GM13976 (cell line): ENCODE results near the gene DVL1.

Experiments used
- DNase-seq: peaks from one replicate; pipeline ENCODE4 v3.0.0; 2012; ENCODE audit warnings: low spot score
- in situ Hi-C: fragments of 300-500 bp; cut with MboI; formaldehyde crosslinking; loops from one replicate; pipeline ENCODE4 v1.12.0; 2022; ENCODE audit warnings: low sequenced_read_pairs, mixed read lengths, inconsistent platforms; ENCODE audit not compliant: unreplicated experiment
- TF ChIP-seq, protein P1 (sequence below): IDR thresholded peaks from 2 replicates; pipeline ENCODE4 v1.5.1; 2012; ENCODE audit warnings: borderline replicate concordance, mild to moderate bottlenecking; ENCODE audit not compliant: insufficient read depth; ENCODE audit errors: extremely low read depth, missing control alignments, control extremely low read depth

Gene DVL1

DNA sequence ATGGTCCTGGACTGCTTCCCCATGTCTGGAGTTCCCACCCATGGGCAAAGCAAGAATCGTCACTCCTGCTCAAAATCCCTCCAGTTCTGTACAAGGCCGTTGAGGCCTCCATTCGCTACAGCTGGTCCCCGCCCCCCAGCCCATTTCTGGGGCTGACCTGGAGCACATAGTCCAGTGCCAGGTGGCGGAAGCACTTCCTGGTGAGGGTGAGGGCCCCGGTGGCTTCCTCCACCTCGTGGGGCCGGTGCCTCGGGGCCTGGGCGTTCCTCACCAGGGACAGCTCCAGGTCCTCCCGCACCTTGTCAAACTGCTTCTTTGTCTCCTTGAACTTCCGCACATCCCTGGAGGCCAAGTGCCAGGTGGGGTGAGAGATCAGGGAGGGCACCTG lies 48.9 kb downstream of the DVL1 start:
- no peak for DNase-seq
- in situ Hi-C loops, result no loop called here
- TF ChIP-seq, protein P1, sequence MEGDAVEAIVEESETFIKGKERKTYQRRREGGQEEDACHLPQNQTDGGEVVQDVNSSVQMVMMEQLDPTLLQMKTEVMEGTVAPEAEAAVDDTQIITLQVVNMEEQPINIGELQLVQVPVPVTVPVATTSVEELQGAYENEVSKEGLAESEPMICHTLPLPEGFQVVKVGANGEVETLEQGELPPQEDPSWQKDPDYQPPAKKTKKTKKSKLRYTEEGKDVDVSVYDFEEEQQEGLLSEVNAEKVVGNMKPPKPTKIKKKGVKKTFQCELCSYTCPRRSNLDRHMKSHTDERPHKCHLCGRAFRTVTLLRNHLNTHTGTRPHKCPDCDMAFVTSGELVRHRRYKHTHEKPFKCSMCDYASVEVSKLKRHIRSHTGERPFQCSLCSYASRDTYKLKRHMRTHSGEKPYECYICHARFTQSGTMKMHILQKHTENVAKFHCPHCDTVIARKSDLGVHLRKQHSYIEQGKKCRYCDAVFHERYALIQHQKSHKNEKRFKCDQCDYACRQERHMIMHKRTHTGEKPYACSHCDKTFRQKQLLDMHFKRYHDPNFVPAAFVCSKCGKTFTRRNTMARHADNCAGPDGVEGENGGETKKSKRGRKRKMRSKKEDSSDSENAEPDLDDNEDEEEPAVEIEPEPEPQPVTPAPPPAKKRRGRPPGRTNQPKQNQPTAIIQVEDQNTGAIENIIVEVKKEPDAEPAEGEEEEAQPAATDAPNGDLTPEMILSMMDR, result no peak

DNA sequence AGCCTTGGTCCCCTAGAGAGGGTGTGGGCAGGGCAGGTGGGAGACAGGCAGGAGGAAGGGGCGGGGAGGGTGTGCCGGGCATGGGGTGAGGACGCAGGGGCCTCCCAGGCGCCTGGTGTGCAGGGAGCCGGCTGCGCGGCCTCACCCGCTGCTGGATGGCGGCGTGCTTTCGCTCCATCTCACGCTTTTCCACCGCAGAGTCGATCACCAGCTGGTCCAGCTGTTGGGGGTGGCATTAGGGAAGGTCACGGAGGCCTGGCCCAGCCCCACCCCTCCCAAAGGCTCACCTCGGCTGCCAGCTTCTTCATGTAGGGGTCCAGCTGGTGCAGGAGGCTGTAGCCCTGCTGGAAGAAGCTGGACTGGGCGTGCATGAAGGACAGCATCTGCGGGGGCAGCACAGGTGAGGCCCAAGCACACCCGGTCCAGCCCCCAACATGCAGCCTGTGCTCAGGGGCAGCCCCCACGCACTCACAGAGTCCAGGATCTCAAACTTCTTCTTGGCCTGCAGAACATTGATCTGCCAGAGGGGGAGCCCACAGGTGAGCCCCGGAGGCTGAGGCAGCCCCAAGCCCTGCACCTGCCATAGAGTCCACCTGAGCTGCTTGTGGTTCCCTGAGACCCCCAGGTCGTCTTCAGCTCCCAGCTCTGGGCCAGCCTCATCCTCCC lies 49.4 kb downstream of the DVL1 start:
- in situ Hi-C loops, result no loop called here
- peak; percentile 69 for DNase-seq

DNA sequence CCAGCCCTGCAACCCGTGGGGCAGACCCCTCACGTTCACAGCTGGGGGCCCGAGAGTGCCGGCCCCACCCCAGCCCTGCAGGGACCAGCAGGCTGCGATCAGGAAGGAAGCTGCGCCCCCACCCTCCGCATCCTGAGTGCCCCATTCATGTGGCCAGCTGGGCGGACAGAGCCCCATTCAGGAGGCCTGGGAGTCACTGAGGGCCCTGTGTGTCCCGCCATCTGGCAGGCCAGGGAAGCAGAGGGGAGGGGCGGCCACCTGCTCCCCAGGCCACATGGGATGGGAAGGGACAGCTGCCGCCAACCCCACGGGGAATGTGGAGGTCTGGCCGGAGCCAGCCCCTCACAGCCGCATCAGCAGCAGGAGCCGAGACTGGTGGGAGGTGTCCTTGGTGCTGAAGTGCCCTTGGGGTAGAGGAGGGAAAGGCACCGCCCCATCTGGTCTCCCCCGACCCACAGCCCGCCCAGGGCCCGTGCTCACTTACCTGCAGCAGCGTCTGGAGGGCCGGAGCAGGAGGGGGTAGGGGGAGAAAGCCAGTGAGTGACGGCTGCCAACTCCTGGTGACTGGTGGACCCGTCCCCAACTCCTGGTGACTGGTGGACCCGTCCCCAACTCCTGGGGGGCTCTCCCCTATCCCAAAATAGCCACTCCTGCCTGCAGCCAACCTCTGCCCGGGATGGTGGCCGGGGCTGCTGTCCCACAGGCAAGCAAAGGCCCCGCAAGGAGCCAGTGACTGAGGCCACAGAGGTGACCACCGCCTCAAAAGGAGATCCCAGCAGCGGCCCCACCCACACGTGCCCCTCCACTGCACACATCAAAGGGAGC lies 50.1 kb downstream of the DVL1 start:
- DNase-seq, result no peak
- TF ChIP-seq, protein P1, result no peak
- in situ Hi-C loops, result no loop called here

More for the DNA sequence above, 49.4 kb downstream of the DVL1 start:
- TF ChIP-seq, protein P1, result peak; percentile 30

DNA sequence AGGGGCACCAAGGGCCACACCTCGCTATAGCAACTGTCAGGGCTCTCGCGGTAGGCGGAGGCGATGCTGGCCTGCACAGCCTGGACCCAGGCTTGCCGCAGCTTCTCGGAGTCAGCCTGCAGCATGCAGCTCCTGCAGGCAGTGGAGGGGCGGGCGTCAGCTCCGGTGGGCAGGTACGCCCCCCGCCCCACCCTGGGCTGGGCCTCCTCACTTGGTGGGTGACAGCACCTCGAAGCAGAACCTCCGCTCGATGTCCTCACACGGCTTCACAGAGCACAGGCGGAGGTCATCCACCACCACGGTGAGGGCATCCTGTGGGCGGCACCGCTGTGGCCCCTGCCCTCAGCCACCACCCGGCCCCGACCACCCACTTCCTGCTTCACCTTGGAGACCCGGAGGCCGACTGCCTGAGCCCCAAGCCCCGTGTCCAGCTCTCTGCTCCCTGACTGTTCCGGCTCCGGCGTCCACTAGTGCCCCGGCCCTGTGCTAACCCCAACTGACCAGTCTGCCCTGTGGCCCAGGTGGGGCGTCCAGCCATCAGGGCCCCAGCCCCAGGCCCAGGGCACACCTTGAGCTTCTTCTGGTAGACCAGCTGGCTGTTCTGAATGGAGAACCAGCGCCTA lies 51.3 kb downstream of the DVL1 start:
- TF ChIP-seq, protein P1, result no peak
- no peak for DNase-seq
- in situ Hi-C loops, result no loop called here

DNA sequence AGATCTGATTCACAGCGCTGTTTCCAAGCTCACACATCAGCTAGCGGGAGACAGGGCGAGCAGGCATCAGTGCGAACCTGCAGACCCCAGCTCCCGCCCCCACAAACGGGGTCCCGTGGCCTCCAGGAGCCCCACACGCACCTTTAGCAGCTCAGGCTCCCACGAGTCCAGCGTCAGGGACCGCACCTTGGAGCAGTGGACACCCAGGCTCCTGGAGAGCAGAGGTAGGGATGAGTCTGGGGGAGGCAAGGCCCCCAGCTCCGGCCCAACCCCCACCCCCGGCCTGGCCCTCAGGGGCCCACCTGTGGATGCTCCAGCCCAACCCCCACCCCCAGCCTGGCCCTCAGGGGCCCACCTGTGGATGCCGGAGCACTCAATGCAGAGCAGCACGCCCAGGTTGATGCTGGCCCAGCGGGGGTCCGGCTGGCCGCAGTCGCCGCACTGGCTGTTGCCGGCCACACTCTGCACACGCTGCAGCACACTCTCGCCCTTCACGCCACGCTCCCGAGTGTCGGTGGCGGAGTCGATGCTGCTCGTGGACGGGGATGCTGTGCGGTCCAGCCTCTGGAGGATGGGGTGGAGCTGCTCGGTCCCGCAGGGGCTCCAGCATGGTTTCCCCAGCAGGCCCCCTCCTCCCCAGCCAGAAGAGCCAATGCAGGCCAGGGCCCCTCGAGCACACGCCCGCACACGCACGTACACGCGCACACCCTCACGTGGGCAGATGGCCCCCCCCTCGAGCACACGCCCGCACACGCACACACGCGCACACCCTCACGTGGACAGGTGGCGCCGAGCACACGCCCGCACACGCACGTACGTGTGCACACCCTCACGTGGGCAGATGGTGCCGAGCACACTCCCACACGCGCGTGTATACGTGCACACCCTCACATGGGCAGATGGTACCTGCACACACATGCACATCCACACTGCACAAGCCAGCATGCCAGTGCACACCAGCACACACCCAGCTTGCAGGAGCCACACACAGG lies 52.9 kb downstream of the DVL1 start:
- TF ChIP-seq, protein P1, result no peak
- DNase-seq, result no peak
- in situ Hi-C loops, result no loop called here
